A549 (cell line): ENCODE data around the gene FOXR1. TPM values are rescaled to one million over a fixed set of nuclear protein-coding genes. Genes with fewer than 3 reads are reported as not detected.

Experiments
- ATAC-seq, 2 experiments: fragments of 200-7000 bp in 1 of 2; fragments of >200 bp in 1 of 2; cut with Nextera tagmentation in 1 of 2; cut with Tn5 transposase in 1 of 2; 3 replicates each; pipeline versions ENCODE4 v1.8.0 to v1.9.1; 2018 to 2020; ENCODE audit warnings: mild to moderate bottlenecking in 1 of 2, moderate library complexity in 1 of 2
- CTCF ChIA-PET: fragments of 300-600 bp; sonication (Branson Sonifier 250); formaldehyde crosslinking; extraction: SDS; loops from one replicate; lab custom pipeline; 2021; ENCODE audit warnings: antibody characterized with exemption, inconsistent platforms; lab: Yijun Ruan, JAX
- POLR2A ChIA-PET: fragments of 350-600 bp; formaldehyde crosslinking; extraction: SDS; loops from one replicate; lab custom pipeline; 2021; ENCODE audit warnings: antibody characterized with exemption, inconsistent platforms; lab: Yijun Ruan, JAX
- DNase-seq, 2 experiments: peaks; one replicate each; pipeline versions ENCODE4 v3.0.0 to v3.0.0-alpha.2; 2011 to 2016; ENCODE audit warnings: low read depth in 1 of 2, low spot score in 1 of 2
- FAIRE-seq: peaks from 2 replicates; lab custom pipeline; 2011; peaks lifted over from hg19 to GRCh38; lab: Jason Lieb, UNC
- H3K27ac ChIP-seq, 2 experiments: fragments of >200 bp; sonication (Bioruptor Twin); formaldehyde crosslinking; 3 replicates each; pipeline ENCODE4 v1.5.1; 2016 to 2017
- H3K4me1 ChIP-seq: fragments of >200 bp; sonication (Bioruptor Twin); formaldehyde crosslinking; 3 replicates; pipeline ENCODE4 v1.6.1; 2016
- H3K4me2 ChIP-seq: fragments of >200 bp; sonication (Bioruptor Twin); formaldehyde crosslinking; 3 replicates; pipeline ENCODE4 v1.6.1; 2016
- H3K4me3 ChIP-seq: fragments of >200 bp; sonication (Bioruptor Twin); formaldehyde crosslinking; 3 replicates; pipeline ENCODE4 v1.5.1; 2016
- H3K9me3 ChIP-seq: fragments of >200 bp; sonication (Bioruptor Twin); formaldehyde crosslinking; 3 replicates; pipeline ENCODE4 v1.6.1; 2016
- CHD2 ChIP-seq: fragments of 150-350 bp; IDR thresholded peaks from 2 replicates; pipeline ENCODE4 v1.6.1; 2014; ENCODE audit warnings: low read length; ENCODE audit not compliant: partially characterized antibody
- EHF ChIP-seq: fragments of 250-450 bp; sonication (Bioruptor Pico); IDR thresholded peaks from 2 replicates; pipeline ENCODE4 v1.5.0; 2020; ENCODE audit warnings: mild to moderate bottlenecking
- ESRRA ChIP-seq: fragments of 150-350 bp; IDR thresholded peaks from 2 replicates; pipeline ENCODE4 v1.6.1; 2014; ENCODE audit warnings: mild to moderate bottlenecking, low read length, borderline replicate concordance
- FOXS1 ChIP-seq: fragments of 250-450 bp; sonication (Bioruptor Pico); IDR thresholded peaks from 2 replicates; pipeline ENCODE4 v1.5.0; 2020; ENCODE audit warnings: mild to moderate bottlenecking, moderate library complexity
- HEYL ChIP-seq: fragments of 250-450 bp; sonication (Bioruptor Pico); IDR thresholded peaks from 2 replicates; pipeline ENCODE4 v1.8.0; 2021; ENCODE audit warnings: mild to moderate bottlenecking, moderate library complexity
- HOXB13 ChIP-seq: fragments of 250-450 bp; sonication (Bioruptor Pico); IDR thresholded peaks from 2 replicates; pipeline ENCODE4 v1.5.0; 2020; ENCODE audit warnings: low read depth, mild to moderate bottlenecking, moderate library complexity
- KDM1A ChIP-seq: fragments of 200-600 bp; sonication (generic); IDR thresholded peaks from 2 replicates; pipeline ENCODE4 v1.6.1; 2016; ENCODE audit warnings: low read depth, mild to moderate bottlenecking
- MAFK ChIP-seq: fragments of 450-650 bp; IDR thresholded peaks from 2 replicates; pipeline ENCODE4 v1.6.1; 2014; ENCODE audit not compliant: partially characterized antibody
- NPAS2 ChIP-seq: fragments of 250-450 bp; sonication (Bioruptor Pico); IDR thresholded peaks from 2 replicates; pipeline ENCODE4 v1.8.0; 2022; ENCODE audit warnings: mild to moderate bottlenecking, moderate library complexity, borderline replicate concordance
- NR3C1 ChIP-seq: fragments of >200 bp; sonication (Bioruptor Twin); formaldehyde crosslinking; IDR thresholded peaks from 3 replicates; pipeline ENCODE4 v1.6.1; 2017
- POLR2A ChIP-seq: IDR thresholded peaks from 2 replicates; pipeline ENCODE4 v1.6.1; 2012; ENCODE audit warnings: mild to moderate bottlenecking, low read length
- RAD21 ChIP-seq, 2 experiments: fragments of >200 bp in 1 of 2; sonication (Bioruptor Twin) in 1 of 2; formaldehyde crosslinking in 1 of 2; IDR thresholded peaks in 1 of 2; conservative IDR thresholded peaks in 1 of 2; 2 replicates in 1 of 2; 3 replicates in 1 of 2; pipeline ENCODE4 v1.6.1; 2012 to 2018; ENCODE audit warnings: inconsistent platforms in 1 of 2
- SMC3 ChIP-seq: fragments of >200 bp; sonication (Bioruptor Twin); formaldehyde crosslinking; IDR thresholded peaks from 3 replicates; pipeline ENCODE4 v1.6.1; 2018; ENCODE audit warnings: inconsistent platforms
- ZFP36 ChIP-seq: fragments of 450-650 bp; IDR thresholded peaks from 2 replicates; pipeline ENCODE4 v1.6.1; 2014; ENCODE audit warnings: borderline replicate concordance; ENCODE audit not compliant: partially characterized antibody
- WGBS: methylation state at CpG from one replicate; pipeline ENCODE4 v1.1.6; 2017; ENCODE audit errors: missing lambda C conversion rate; 5-methylcytosine and 5-hydroxymethylcytosine counted together
- polyA plus RNA-seq, 4 experiments: library from polyadenylated mRNA; depleted of rRNA in 3 of 4; stranded (reverse); fragments of >200 nt; fragmentation: RNase III in 1 of 4; extraction: RNeasy Plus Mini Kit Qiagen cat#74134 plus additional on column Dnase treatment in 1 of 4; gene quantifications; 2 replicates in 3 of 4; 3 replicates in 1 of 4; pipeline ENCODE4 v1.2.3, GENCODE V29; 2011 to 2017
- TF ChIP-seq, protein P1 (sequence below): fragments of 250-450 bp; sonication (Bioruptor Pico); IDR thresholded peaks from 2 replicates; pipeline ENCODE4 v1.5.0; 2021; ENCODE audit warnings: mild to moderate bottlenecking, moderate library complexity, borderline replicate concordance
- TF ChIP-seq, protein P2 (sequence below): fragments of 150-350 bp; IDR thresholded peaks from 2 replicates; pipeline ENCODE4 v1.6.1; 2014; ENCODE audit warnings: low read depth, mild to moderate bottlenecking, low read length
- TF ChIP-seq, protein P3 (sequence below): IDR thresholded peaks from 2 replicates; pipeline ENCODE4 v1.6.1; 2012; ENCODE audit warnings: low read depth, borderline replicate concordance
- TF ChIP-seq, protein P4 (sequence below): IDR thresholded peaks from 2 replicates; pipeline ENCODE4 v1.6.1; 2012
- TF ChIP-seq, protein P5 (sequence below): fragments of >200 bp; sonication (Bioruptor Twin); formaldehyde crosslinking; IDR thresholded peaks from 3 replicates; pipeline ENCODE4 v1.5.1; 2016

Gene FOXR1
- polyA plus RNA-seq, 2 of the 4 experiments (the other 2 are of a cell fraction), result not detected

DNA sequence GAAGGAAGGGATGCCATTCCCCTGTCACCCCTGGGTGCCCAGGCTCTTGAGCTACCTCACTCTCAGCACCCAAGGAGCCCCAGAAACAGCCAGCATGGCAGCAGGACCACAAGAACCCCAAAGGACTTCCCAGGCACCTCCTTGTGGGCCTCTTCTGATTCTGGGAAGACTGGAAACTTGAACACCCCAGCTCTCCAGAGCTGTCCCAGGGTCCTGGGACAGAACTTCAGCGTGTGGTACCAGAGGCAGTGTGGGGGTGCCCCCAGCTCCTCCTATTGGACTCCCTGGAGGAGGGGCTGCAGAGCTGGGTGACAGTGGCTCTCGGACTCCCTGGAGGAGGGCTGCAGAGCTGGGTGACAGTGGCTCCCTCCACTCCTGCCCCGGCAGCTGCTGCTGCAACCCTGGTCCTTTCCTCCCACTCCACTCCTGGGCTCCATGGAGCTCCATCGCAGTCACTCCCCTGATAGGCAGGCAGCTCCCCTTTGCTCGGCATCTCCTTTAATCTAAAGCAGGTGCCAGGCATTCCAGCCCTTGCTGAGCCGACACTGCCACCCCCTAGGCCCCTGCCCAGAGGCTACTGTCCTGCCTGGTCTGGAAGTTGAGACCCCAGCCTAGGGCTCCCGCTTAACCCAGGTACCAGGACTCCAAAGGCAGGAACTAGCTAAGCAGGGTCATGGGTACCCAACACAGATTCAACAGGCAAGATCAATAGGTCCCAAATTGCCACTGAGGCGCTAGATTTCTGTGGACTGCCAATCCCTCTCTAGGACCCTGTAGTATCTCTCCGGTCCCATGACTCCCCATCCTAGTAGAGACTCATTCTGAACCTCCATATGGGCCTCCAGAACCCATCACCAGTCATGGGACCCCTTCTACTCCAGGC, 48.6 kb upstream of the FOXR1 start:
- DNase-seq, result no peak
- peak overlapping the region; percentile 62 for H3K4me3 ChIP-seq
- H3K9me3 ChIP-seq, result no peaks in the 10 kb centered on the region
- TF ChIP-seq RAD21 (conservative IDR thresholded peaks at IDR 0.05 in 1 of 2, IDR thresholded peaks at IDR 0.05 in 1 of 2), result no peak
- TF ChIP-seq, protein P1, sequence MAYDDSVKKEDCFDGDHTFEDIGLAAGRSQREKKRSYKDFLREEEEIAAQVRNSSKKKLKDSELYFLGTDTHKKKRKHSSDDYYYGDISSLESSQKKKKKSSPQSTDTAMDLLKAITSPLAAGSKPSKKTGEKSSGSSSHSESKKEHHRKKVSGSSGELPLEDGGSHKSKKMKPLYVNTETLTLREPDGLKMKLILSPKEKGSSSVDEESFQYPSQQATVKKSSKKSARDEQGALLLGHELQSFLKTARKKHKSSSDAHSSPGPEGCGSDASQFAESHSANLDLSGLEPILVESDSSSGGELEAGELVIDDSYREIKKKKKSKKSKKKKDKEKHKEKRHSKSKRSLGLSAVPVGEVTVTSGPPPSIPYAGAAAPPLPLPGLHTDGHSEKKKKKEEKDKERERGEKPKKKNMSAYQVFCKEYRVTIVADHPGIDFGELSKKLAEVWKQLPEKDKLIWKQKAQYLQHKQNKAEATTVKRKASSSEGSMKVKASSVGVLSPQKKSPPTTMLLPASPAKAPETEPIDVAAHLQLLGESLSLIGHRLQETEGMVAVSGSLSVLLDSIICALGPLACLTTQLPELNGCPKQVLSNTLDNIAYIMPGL (CRISPR knock-in tag), result no peak
- no peak for TF ChIP-seq FOXS1 (CRISPR knock-in tag)
- TF ChIP-seq, all 56 proteins: peak for 0
- CTCF ChIA-PET, result interaction anchor here (0.8 to 4.1 kb wide), 6 partner anchors 10 to 234 kb away, joined by 3 to 16 read pairs (median 4); partner anchors contain the start of genes DDX6 and UPK2
- ATAC-seq (no peak), FAIRE-seq (no peak)
- 2% methylated on average over 6 of the region's 9 CpGs for WGBS
- H3K27ac ChIP-seq, result peak overlapping the region; percentile 98 to 100
- peak overlapping the region; percentile 100 for H3K4me2 ChIP-seq
- H3K4me1 ChIP-seq, result peaks cover 32% of the 10 kb centered on the region
- POLR2A ChIA-PET, result no interaction called here

DNA sequence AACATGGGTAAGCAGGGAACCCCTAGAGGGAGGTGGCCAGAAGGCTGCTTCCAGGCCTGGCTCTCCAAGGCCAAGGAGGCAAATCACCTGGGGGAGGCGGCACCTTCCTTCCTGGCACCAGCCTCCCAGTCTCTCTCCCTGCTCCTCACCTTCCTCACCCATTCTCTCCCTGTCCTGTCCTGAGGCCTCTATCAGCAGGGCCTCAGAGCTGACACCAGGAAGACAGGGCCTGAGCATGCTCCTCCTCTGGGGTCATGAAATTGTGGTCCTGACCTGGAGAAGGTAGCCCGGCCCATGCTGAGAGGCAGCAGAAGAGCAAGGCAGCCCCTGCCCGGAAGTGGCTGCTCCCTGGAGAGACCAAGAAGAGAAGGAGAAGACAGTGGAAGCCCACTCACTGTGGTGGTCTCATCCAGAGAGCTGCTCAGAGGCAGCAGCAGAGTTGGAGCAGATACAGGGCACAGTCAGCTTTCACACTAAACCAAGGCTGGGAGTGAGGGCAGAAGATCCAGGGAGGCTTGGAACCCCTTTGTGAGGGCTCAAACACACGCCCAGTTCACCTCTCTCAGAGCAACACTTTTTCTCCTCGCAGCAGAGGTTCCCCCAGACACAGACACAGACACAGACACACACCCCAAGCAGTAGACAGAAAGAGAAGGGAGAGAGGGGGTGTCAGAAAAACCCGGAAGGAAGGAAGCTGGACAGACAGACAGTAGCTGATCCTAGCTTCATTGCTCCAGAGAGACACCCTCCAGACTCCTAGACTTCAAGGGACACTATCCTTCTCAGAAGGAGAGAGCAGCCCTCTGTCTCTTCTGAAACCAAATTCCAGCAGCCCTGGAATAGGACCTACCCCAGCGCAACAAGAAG, 47.6 kb upstream of the FOXR1 start:
- no peak for ATAC-seq
- Histone ChIP-seq H3K4me3 (peak overlapping the region; percentile 62), H3K27ac (peak overlapping the region; percentile 98 to 100), H3K4me2 (peak overlapping the region; percentile 100), H3K4me1 (peaks cover 26% of the 10 kb centered on the region)
- POLR2A ChIA-PET, result no interaction called here
- CTCF ChIA-PET, result interaction anchor here (4.1 to 4.6 kb wide), 2 partner anchors 132 to 235 kb away, joined by 15 to 16 read pairs; partner anchors contain the start of gene DDX6
- no peak for FAIRE-seq
- TF ChIP-seq, protein P2, sequence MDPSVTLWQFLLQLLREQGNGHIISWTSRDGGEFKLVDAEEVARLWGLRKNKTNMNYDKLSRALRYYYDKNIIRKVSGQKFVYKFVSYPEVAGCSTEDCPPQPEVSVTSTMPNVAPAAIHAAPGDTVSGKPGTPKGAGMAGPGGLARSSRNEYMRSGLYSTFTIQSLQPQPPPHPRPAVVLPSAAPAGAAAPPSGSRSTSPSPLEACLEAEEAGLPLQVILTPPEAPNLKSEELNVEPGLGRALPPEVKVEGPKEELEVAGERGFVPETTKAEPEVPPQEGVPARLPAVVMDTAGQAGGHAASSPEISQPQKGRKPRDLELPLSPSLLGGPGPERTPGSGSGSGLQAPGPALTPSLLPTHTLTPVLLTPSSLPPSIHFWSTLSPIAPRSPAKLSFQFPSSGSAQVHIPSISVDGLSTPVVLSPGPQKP, result no peak
- TF ChIP-seq, protein P3, sequence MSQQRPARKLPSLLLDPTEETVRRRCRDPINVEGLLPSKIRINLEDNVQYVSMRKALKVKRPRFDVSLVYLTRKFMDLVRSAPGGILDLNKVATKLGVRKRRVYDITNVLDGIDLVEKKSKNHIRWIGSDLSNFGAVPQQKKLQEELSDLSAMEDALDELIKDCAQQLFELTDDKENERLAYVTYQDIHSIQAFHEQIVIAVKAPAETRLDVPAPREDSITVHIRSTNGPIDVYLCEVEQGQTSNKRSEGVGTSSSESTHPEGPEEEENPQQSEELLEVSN, result no peak
- no peak for TF ChIP-seq RAD21 (conservative IDR thresholded peaks at IDR 0.05 in 1 of 2, IDR thresholded peaks at IDR 0.05 in 1 of 2)
- no peak for TF ChIP-seq HOXB13 (CRISPR knock-in tag)
- TF ChIP-seq ZFP36, result no peak
- no peak for TF ChIP-seq ESRRA
- TF ChIP-seq, protein P4, sequence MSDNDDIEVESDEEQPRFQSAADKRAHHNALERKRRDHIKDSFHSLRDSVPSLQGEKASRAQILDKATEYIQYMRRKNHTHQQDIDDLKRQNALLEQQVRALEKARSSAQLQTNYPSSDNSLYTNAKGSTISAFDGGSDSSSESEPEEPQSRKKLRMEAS, result no peak
- no peak for TF ChIP-seq KDM1A
- TF ChIP-seq NPAS2 (CRISPR knock-in tag), result no peak
- no peak for TF ChIP-seq SMC3
- TF ChIP-seq NR3C1, result no peak
- TF ChIP-seq, protein P5, sequence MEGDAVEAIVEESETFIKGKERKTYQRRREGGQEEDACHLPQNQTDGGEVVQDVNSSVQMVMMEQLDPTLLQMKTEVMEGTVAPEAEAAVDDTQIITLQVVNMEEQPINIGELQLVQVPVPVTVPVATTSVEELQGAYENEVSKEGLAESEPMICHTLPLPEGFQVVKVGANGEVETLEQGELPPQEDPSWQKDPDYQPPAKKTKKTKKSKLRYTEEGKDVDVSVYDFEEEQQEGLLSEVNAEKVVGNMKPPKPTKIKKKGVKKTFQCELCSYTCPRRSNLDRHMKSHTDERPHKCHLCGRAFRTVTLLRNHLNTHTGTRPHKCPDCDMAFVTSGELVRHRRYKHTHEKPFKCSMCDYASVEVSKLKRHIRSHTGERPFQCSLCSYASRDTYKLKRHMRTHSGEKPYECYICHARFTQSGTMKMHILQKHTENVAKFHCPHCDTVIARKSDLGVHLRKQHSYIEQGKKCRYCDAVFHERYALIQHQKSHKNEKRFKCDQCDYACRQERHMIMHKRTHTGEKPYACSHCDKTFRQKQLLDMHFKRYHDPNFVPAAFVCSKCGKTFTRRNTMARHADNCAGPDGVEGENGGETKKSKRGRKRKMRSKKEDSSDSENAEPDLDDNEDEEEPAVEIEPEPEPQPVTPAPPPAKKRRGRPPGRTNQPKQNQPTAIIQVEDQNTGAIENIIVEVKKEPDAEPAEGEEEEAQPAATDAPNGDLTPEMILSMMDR, result no peak
- no peak for TF ChIP-seq HEYL (CRISPR knock-in tag)
- TF ChIP-seq MAFK, result no peak
- no peak for TF ChIP-seq POLR2A
- no peak for TF ChIP-seq EHF (CRISPR knock-in tag)
- no peak for TF ChIP-seq CHD2
- TF ChIP-seq, all 56 proteins: peak for 0
- no peak for DNase-seq
- WGBS, result 0% methylated on average over 6 of the region's 7 CpGs
- no peaks in the 10 kb centered on the region for H3K9me3 ChIP-seq
